B cell (primary cell): ENCODE measurements around the gene ISG20L2. TPM values are rescaled to one million over a fixed set of nuclear protein-coding genes. Genes with fewer than 3 reads are reported as not detected.

Source experiments
- ATAC-seq: fragments of 200-7000 bp; cut with Tn5 transposase; one replicate; pipeline ENCODE4 v1.10.0; 2021; ENCODE audit warnings: low read depth, mild to moderate bottlenecking, moderate number of reproducible peaks, moderate library complexity
- CTCF ChIA-PET: fragments of 350-600 bp; sonication (Branson Sonifier 250); formaldehyde crosslinking; loops from one replicate; lab custom pipeline; 2021; ENCODE audit warnings: antibody characterized with exemption, inconsistent platforms; lab: Charles Lee
- POLR2A ChIA-PET: fragments of 350-600 bp; sonication (Branson Sonifier 250); formaldehyde crosslinking; loops from one replicate; lab custom pipeline; 2021; ENCODE audit warnings: antibody characterized with exemption; lab: Charles Lee
- DNase-seq: peaks from one replicate; pipeline ENCODE4 v3.0.0; 2013
- H2AFZ ChIP-seq: 2 replicates; pipeline ENCODE4 v1.6.1; 2012; ENCODE audit warnings: mild to moderate bottlenecking, low read depth, low read length; ENCODE audit not compliant: insufficient read depth, poor library complexity, severe bottlenecking
- H3K27ac ChIP-seq, 2 donors: 1 replicate in 1 of 2; 2 replicates in 1 of 2; pipeline ENCODE4 v1.5.1; 2012 to 2013; ENCODE audit warnings: low read length in 2 of 2, mild to moderate bottlenecking in 2 of 2, moderate library complexity in 1 of 2
- H3K27me3 ChIP-seq, 4 experiments: fragments of 200-600 bp in 1 of 4; sonication (generic) in 1 of 4; replicated peaks in 1 of 4; 1 replicate in 2 of 4; 2 replicates in 2 of 4; pipeline versions ENCODE4 v1.6.1 to v1.7.0; 2013 to 2016; ENCODE audit warnings: low read length in 3 of 4, mild to moderate bottlenecking in 2 of 4, mixed read lengths in 1 of 4, moderate library complexity in 1 of 4; ENCODE audit not compliant: insufficient read depth in 4 of 4, control insufficient read depth in 3 of 4; ENCODE audit errors: control extremely low read depth in 1 of 4
- H3K36me3 ChIP-seq, 2 experiments: replicated peaks in 1 of 2; 1 replicate in 1 of 2; 2 replicates in 1 of 2; pipeline versions ENCODE4 v1.6.1 to v1.7.1; 2013; ENCODE audit warnings: low read length in 1 of 2; ENCODE audit not compliant: insufficient read depth in 2 of 2, control insufficient read depth in 1 of 2; ENCODE audit errors: control extremely low read depth in 1 of 2, extremely low read depth in 1 of 2
- H3K4me1 ChIP-seq, 2 donors: fragments of 200-600 bp in 1 of 2; sonication (generic) in 1 of 2; 1 replicate in 1 of 2; 2 replicates in 1 of 2; pipeline versions ENCODE4 v1.5.1 to v1.6.1; 2013 to 2017; ENCODE audit warnings: low read length in 2 of 2; ENCODE audit not compliant: control insufficient read depth in 2 of 2, insufficient read depth in 2 of 2
- H3K4me2 ChIP-seq: replicated peaks from 2 replicates; pipeline ENCODE3; 2012; ENCODE audit warnings: mild to moderate bottlenecking, low read depth, low read length; ENCODE audit not compliant: poor library complexity, severe bottlenecking
- H3K4me3 ChIP-seq, 5 experiments: fragments of 200-600 bp in 1 of 5; sonication (generic) in 1 of 5; 1 replicate in 3 of 5; 2 replicates in 2 of 5; pipeline versions ENCODE4 v1.5.1 to v1.7.0; 2011 to 2016; ENCODE audit warnings: low read length in 4 of 5, mild to moderate bottlenecking in 4 of 5, low read depth in 2 of 5, control low read depth in 1 of 5, moderate library complexity in 1 of 5; ENCODE audit not compliant: insufficient read depth in 1 of 5; ENCODE audit errors: control extremely low read depth in 1 of 5, extremely low read depth in 1 of 5
- H3K79me2 ChIP-seq: fragments of 200-600 bp; sonication (generic); one replicate; pipeline ENCODE4 v1.6.0; 2016; ENCODE audit warnings: low read length; ENCODE audit not compliant: control insufficient read depth, insufficient read depth
- H3K9ac ChIP-seq: fragments of 200-600 bp; sonication (generic); 2 replicates; pipeline ENCODE4 v1.6.1; 2017; ENCODE audit warnings: mild to moderate bottlenecking, low read length, moderate library complexity
- H3K9me3 ChIP-seq, 3 donors: one replicate each; pipeline versions ENCODE4 v1.6.1 to v1.7.1; 2013; ENCODE audit warnings: low read length in 2 of 3; ENCODE audit not compliant: control insufficient read depth in 2 of 3, insufficient read depth in 1 of 3; ENCODE audit errors: control extremely low read depth in 1 of 3
- H4K20me1 ChIP-seq: 2 replicates; pipeline ENCODE4 v1.6.0; 2012; ENCODE audit warnings: mild to moderate bottlenecking, low read length; ENCODE audit not compliant: insufficient read depth, control insufficient read depth, poor library complexity, severe bottlenecking
- H3K27ac Mint-ChIP-seq: one replicate; pipeline ENCODE4 v1.8.0; 2021; ENCODE audit warnings: mixed read lengths
- H3K27me3 Mint-ChIP-seq: one replicate; pipeline ENCODE4 v1.8.0; 2021; ENCODE audit warnings: mixed read lengths
- H3K4me1 Mint-ChIP-seq: one replicate; pipeline ENCODE4 v1.8.0; 2021; ENCODE audit warnings: mixed read lengths
- H3K4me3 Mint-ChIP-seq: one replicate; pipeline ENCODE4 v1.8.0; 2021; ENCODE audit warnings: mixed read lengths
- H3K9me3 Mint-ChIP-seq: one replicate; pipeline ENCODE4 v1.8.0; 2022; ENCODE audit warnings: mixed read lengths; ENCODE audit not compliant: insufficient read depth
- CTCF ChIP-seq: fragments of 200-600 bp; IDR thresholded peaks from one replicate; pipeline ENCODE4 v1.8.0; 2022; ENCODE audit warnings: antibody characterized with exemption, mild to moderate bottlenecking
- EZH2 ChIP-seq: IDR thresholded peaks from 2 replicates; pipeline ENCODE4 v1.6.1; 2012; ENCODE audit warnings: borderline replicate concordance, low read depth, mild to moderate bottlenecking, moderate library complexity, low read length; ENCODE audit not compliant: insufficient read depth, poor library complexity, severe bottlenecking
- WGBS: methylation state at CpG from one replicate; pipeline ENCODE4 v1.1.5; 2013; ENCODE audit warnings: missing lambda C conversion rate; ENCODE audit not compliant: insufficient coverage; 5-methylcytosine and 5-hydroxymethylcytosine counted together
- intact Hi-C: fragments of 100-400 bp; cut with micrococcal nuclease; formaldehyde crosslinking; loops from one replicate; pipeline ENCODE4 v1.10.0; 2022
- polyA plus RNA-seq: library from polyadenylated mRNA; depleted of rRNA; stranded (reverse); fragments of >200 nt; gene quantifications from 2 replicates; pipeline ENCODE4 v1.2.3, GENCODE V29; 2012
- total RNA-seq, 2 donors: library from RNA; stranded (reverse); fragments of 120-200 nt in 1 of 2; gene quantifications; 1 replicate in 1 of 2; 2 replicates in 1 of 2; pipeline versions ENCODE4 v1.2.3 to v1.2.4, GENCODE V29; 2013 to 2022

ISG20L2 gene
- total and polyA plus RNA-seq, 2 donors (not counting 1 experiment from before 2014, with no cell fraction given), result 30.1 to 51.7 TPM

- WGBS, result 3% methylated on average over 29 of the region's 29 CpGs
- intact Hi-C loops, result loop anchor here (5.0 kb wide), 1 partner anchor 157 kb away; the partner anchor contains the start of gene NTRK1
- peaks cover 3 to 63% (median 37%) of the 10 kb centered on the region in 4 experiments for H3K27me3 ChIP-seq
- CTCF ChIA-PET, result interaction anchor here (1.4 to 7.6 kb wide), 7 partner anchors 15 to 78 kb away, joined by 4 to 80 read pairs (median 9); partner anchors contain the start of gene NES
- H3K36me3 ChIP-seq, result no peaks in the 10 kb centered on the region
- POLR2A ChIA-PET, result interaction anchor here (1.1 kb wide), 1 partner anchor 27 kb away, joined by 4 read pairs; no protein-coding TSS in a partner anchor
- no peak for DNase-seq
- H3K4me3 ChIP-seq, result peak overlapping the region in 4 of 5 experiments; percentile 54 to 70 (median 58)
- peak overlapping the region; percentile 89 for H3K4me3 Mint-ChIP-seq
- H3K4me2 ChIP-seq, result peak overlapping the region; percentile 99
- H3K27me3 Mint-ChIP-seq, result peaks cover 25% of the 10 kb centered on the region
- peak overlapping the region; percentile 71 for H2AFZ ChIP-seq
- H3K4me1 Mint-ChIP-seq, result peaks cover 32% of the 10 kb centered on the region
- H3K4me1 ChIP-seq, result peaks cover 28% of the 10 kb centered on the region in 2 donors
- H3K9me3 Mint-ChIP-seq, result no peaks in the 10 kb centered on the region
- H3K27ac ChIP-seq, result no peak overlapping the region
- peaks cover 7% of the 10 kb centered on the region for H4K20me1 ChIP-seq
- no peak for ATAC-seq
- no peak overlapping the region for H3K27ac Mint-ChIP-seq
- peak overlapping the region; percentile 74 for H3K9ac ChIP-seq
- TF ChIP-seq CTCF (no peak), EZH2 (no peak)
- H3K9me3 ChIP-seq, result peaks cover 0 to 3% (median 0%) of the 10 kb centered on the region in 3 donors
- no peaks in the 10 kb centered on the region for H3K79me2 ChIP-seq
Observed at GRCh38 chr1:156704930-156705320, 23.6 kb downstream of the ISG20L2 start.

- H3K9me3 Mint-ChIP-seq, result no peaks in the 10 kb centered on the region
- no peak overlapping the region for H3K9ac ChIP-seq
- WGBS, result 29% methylated on average over 5 of the region's 10 CpGs
Observed at GRCh38 chr1:156704166-156704711, 24.3 kb downstream of the ISG20L2 start.

More at GRCh38 chr1:156704166-156704711, 24.3 kb downstream of the ISG20L2 start:
- peaks cover 30% of the 10 kb centered on the region for H3K27me3 Mint-ChIP-seq
- intact Hi-C loops, result no loop called here
- DNase-seq, result no peak
- Histone ChIP-seq H3K4me3 (no peak overlapping the region), H2AFZ (peak overlapping the region; percentile 71), H4K20me1 (peaks cover 7% of the 10 kb centered on the region), H3K36me3 (no peaks in the 10 kb centered on the region), H3K27me3 (peaks cover 3 to 63% (median 37%) of the 10 kb centered on the region in 4 experiments), H3K27ac (no peak overlapping the region), H3K9me3 (peaks cover 0 to 3% (median 0%) of the 10 kb centered on the region in 3 donors), H3K4me2 (peak overlapping the region; percentile 99), H3K4me1 (peaks cover 28% of the 10 kb centered on the region in 2 donors), H3K79me2 (no peaks in the 10 kb centered on the region)
- peaks cover 32% of the 10 kb centered on the region for H3K4me1 Mint-ChIP-seq
- no peak for ATAC-seq
- H3K27ac Mint-ChIP-seq, result no peak overlapping the region
- H3K4me3 Mint-ChIP-seq, result peak overlapping the region; percentile 59
- no peak for TF ChIP-seq CTCF
- TF ChIP-seq EZH2, result no peak
- ChIA-PET CTCF (interaction anchor here (0.7 to 7.6 kb wide), 4 partner anchors 14 to 103 kb away, joined by 3 to 80 read pairs (median 6); partner anchors contain the start of gene GPATCH4), POLR2A (no interaction called here)
